SHP77 treated with DMSO at 0.1 percent for 48 hours (cell line): ENCODE data around the gene KAT2B.
A peak's percentile ranks its signal among the peaks of the same experiment; 100 is the strongest.

Source experiments
- DNase-seq: peaks from one replicate; lab custom pipeline; 2025; lab: John Stamatoyannopoulos, UW

The KAT2B gene

DNA sequence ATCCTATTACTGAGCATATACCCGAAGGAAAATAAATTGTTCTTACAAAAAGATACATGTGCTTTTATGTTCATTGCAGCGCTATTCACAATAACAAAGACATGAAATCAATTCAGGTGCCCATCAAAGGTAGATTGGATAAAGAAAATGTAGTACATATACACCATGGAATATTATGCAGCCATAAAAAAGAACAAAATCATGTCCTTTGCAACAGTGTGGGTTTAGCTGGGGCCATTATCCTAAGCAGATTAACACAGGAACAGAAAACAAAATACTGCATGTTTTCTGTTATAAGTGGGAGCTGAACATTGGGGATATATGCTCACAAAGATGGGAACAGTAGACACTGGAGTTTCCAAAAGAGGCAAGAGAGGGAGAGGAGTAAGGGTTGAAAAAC, 103.3 kb downstream of the KAT2B start:
- DNase-seq = no peak

GRCh38 chr3:20145874-20146273, 105.6 kb downstream of the KAT2B start:
- DNase-seq = no peak

DNA sequence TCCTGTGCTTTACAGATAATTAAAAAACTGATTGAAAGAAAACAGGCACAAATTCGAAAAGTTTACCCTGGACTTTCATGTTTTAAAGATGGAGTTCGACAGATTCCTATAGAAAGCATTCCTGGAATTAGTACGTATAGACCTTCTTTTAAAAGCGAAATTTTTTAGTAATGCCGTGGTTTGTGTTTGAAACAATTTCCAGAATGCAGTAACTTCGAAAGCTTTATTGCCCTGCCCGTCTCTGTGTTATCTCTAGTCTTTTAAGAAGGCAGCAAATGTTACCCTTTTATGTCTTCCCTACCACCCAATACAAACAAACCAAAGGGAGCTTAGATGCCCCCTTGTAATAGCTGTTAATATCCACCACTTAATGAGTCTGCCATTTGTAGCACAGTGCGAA, 106.1 kb downstream of the KAT2B start:
- DNase-seq = no peak

- no peak for DNase-seq
These were observed 107.1 kb downstream of the KAT2B start for GRCh38 chr3:20147361-20147760.

DNA sequence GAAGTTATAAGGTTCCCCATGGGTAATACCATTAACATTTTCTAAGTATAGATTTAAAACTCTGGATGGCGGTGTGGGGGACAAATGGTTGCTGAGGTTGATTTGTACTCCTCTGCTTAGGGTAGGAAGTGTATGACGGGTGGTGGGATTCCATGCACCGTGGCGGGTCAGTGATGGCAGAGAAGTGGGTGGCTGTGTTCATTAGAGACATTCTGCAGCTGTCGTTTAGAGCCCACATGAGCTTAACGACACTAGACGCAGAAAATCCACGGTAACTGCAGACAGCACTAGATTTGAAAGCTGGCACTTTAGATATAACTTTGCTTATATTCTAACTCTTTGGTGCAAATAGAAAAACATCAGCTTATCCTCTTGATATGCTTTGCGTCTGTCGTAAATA, 108.2 kb downstream of the KAT2B start:
- DNase-seq = no peak

DNA sequence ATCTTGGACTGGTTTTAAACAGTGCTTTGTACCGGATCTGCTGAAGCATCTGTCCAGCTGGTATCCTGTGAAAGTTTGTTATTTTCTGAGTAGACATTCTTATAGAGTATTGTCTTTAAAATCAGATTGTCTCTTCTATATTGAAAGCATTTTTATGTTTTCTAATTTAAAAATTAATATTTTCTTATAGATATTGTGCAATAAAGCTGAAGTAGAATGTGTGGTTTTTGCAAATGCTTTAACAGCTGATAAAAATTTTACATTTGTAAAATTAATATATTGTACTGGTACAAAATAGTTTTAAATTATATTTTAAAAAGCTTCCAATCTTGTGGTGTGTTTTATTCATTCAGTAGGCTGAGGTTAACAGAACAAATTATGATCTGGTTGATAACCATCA, 113.8 kb downstream of the KAT2B start:
- DNase-seq = no peak

- DNase-seq = no peak
These were observed 114.7 kb downstream of the KAT2B start for GRCh38 chr3:20154928-20155327.

GRCh38 chr3:20160230-20160629, 120.0 kb downstream of the KAT2B start:
- DNase-seq = no peak

GRCh38 chr3:20161714-20162113, 121.5 kb downstream of the KAT2B start:
- no peak for DNase-seq

GRCh38 chr3:20173844-20174410, 133.7 kb downstream of the KAT2B start:
- no peak for DNase-seq

GRCh38 chr3:20181276-20181675, 141.0 kb downstream of the KAT2B start:
- DNase-seq = no peak

GRCh38 chr3:20182206-20182605, 142.0 kb downstream of the KAT2B start:
- DNase-seq = no peak

- no peak for DNase-seq
These were observed 145.1 kb downstream of the KAT2B start for GRCh38 chr3:20185331-20185678.

DNA sequence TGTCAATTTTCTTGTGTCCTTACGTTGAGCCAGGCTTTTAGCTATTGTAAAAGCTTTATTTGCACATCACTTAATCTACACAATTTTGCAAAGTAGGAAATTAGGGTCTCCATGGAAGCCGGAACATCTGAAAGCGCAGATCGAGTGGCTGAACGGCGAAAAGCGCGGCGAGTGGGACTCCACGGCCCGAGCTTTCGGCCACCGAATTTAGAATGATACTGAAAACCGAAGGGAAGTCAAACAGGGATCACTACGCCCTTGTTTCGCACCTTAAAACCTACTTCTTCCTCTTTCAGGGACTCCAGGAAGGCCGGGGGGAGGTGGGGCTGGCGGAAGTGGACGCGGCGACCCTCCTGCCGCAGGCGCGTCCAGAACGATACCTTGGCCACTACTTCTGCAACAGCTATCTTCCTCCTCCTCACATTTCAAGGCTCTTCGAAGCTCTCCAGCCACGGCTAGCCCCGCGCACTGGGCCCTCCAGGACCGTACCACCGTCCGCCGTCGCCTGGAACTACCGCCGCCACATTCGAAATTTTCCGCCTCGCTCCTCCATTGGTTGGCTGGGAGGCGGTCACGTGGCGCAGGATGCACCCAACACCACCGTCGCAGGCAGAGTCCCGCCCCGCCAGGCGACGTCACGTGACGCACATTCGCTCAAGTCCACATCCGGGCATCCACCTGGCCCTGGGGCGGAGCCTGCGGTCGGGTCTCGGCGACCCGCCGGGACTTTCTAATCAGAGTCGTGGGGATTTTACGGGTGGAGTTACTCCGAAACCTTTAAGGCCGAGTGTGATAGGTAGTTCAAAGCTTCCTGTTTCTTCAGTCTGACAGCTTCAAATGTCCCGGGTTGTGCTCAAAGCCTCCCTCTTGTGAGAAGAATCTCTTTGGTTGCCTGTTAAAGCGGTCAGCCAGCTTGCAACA, 145.7 kb downstream of the KAT2B start, which contains the start of gene SGO1:
Gene SGO1 (minus strand): TSS at position 528 of the 921 bp plus-strand sequence. CDS start 2,179 bp downstream, outside the sequence.
- peak; percentile 83 for DNase-seq

DNA sequence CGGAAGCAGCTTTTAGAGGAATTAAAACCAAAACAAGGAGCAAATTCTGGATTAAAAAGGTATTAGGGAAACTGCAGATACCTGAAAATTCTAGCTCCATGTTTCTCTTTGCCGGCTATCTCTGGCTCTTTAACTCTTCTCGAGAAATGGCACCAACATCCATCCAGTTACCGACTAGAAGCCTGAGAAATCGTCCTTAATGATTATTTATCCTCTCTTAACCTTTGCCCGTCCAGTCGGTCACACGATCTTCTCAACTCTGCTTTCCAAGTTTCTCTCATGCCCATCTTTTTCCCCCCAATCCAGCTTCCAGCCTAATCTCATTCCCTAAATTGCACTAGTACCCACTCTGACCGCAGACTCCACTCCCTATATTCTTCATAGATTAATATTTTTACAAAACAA, 146.4 kb downstream of the KAT2B start:
- no peak for DNase-seq

GRCh38 chr3:20190991-20191390, 150.7 kb downstream of the KAT2B start:
- DNase-seq = no peak

DNA sequence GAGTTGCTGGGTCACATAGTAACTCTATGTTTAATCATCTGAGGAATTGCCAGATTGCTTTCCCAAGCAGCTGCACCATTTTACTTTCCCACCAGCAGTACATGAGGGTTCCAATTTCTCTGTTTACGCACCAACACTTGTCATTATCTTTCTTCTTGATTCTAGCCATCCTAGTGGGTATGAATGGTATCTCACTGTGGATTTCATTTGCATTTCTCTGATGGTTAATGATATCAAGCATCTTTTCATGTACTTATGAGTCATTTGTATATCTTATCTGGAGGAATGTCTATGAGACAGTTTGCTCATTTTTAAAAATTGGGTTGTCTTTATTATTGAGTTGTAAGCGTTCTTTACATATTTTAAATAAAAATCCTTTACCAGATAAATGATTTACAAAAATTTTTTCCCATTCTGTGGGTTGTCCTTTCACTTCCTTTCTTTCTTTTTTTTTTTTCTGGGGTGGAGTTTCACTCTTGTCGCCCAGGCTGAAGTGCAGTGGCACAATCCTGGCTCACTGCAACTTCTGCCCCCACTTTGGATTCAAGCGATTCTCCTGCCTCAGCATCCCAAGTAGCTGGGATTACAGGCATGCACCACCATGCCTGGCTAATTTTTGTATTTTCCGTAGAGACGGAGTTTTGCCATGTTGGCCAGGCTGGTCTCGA, 154.7 kb downstream of the KAT2B start:
- no peak for DNase-seq

- no peak for DNase-seq
These were observed 157.5 kb downstream of the KAT2B start for GRCh38 chr3:20197775-20198174.

DNA sequence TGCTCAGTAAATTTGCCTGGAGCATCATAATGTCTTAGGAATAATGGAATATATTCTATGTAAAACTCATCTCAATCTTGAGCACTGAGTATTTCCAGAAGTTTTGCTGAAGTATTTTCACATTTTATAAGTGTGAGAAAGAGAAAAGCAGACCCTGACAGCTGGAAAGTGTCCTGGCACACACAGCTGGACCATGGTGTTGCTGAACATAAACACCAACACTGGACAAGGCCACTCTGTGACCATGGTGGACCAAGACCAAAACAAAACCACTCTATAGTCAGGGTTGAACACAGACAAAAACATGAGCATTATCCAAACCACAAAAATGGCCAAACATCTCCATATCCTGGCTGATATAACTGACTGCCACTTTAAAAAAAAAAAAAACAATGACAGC, 160.9 kb downstream of the KAT2B start:
- no peak for DNase-seq
